Measurements from ENCODE around the gene ZFAND4.

Gene ZFAND4

DNA sequence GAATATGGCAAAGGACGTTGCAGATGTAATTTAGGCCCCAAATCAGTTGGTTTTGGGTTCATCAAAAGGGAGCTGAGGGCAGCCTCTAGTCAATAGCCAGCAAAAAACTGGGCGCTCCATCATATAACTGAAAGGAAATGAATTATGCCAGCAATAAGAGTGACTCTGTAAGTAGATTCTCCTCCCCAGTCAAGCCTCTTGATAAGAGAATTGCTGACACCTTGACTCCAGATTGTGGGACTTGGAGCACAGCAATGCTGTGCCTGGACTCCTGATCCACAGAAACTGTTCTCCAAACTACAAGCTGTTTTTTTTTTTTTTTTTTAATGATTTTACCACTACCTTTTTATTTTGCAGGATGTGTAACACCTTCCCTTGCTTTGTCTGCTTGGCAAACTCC lies 25.5 kb downstream of the ZFAND4 start:
- H3K4me3 ChIP-seq (ENCODE audit: low read length) = no peak overlapping the region
- DNase-seq (ENCODE audit: low read depth) = no peak
- TF ChIP-seq, protein P1, sequence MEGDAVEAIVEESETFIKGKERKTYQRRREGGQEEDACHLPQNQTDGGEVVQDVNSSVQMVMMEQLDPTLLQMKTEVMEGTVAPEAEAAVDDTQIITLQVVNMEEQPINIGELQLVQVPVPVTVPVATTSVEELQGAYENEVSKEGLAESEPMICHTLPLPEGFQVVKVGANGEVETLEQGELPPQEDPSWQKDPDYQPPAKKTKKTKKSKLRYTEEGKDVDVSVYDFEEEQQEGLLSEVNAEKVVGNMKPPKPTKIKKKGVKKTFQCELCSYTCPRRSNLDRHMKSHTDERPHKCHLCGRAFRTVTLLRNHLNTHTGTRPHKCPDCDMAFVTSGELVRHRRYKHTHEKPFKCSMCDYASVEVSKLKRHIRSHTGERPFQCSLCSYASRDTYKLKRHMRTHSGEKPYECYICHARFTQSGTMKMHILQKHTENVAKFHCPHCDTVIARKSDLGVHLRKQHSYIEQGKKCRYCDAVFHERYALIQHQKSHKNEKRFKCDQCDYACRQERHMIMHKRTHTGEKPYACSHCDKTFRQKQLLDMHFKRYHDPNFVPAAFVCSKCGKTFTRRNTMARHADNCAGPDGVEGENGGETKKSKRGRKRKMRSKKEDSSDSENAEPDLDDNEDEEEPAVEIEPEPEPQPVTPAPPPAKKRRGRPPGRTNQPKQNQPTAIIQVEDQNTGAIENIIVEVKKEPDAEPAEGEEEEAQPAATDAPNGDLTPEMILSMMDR (IDR thresholded peaks at IDR 0.05; ENCODE audit: insufficient read depth, low read depth, low read length, missing control alignments) = no peak

DNA sequence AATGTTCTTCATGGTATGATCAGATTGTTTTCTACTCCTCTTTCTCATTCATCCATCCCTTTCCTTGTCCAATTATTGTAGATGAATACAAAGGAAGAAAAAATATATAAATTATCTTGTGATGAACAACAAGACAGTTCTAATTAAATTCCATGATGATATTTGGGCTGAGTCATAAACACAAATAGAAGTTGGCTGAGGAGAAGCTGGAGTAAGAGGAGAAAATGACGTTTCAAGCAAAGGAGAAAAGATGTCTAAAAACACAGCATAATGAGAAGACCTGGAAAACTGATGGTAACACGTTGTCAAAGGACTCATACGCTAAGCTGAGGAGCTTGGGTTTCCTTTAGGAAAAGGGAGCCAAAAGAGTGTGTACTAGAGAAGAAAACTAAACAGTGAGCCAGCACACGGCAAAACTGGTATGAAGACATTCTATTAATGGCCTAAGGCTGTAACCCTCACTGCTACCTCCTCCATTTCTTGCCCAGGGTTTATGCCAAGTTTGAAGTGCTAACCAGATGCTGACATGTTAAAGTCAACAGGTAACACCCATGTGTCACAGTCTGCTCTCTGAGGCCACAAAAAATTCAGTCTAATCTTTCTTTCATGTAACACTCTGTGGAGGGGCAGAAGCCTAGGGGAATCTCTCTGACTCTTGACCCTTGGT lies 26.1 kb downstream of the ZFAND4 start:
- DNase-seq (ENCODE audit: low read depth) = peak; percentile 6
- H3K4me3 ChIP-seq (ENCODE audit: low read length) = no peak overlapping the region
- TF ChIP-seq, protein P1 (IDR thresholded peaks at IDR 0.05; ENCODE audit: insufficient read depth, low read depth, low read length, missing control alignments) = no peak

DNA sequence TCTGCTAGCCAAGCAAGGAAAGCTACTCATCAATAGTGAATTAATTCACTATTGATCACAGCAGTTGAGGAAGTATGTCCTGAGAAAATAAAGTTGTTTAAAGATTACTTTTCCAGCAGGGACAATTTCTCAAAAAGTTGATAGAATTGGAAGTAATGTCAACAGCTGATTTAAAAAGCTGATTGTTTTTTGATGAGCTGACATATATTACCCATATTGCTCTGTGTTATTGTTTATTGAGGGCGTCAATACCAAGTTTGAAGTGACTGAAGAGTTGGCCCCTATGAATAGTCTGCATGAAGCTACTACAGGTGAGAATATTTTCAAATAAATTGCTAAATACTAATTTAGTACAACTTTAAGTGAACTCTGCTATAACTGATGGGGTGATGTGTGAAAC lies 28.0 kb downstream of the ZFAND4 start:
- DNase-seq (ENCODE audit: low read depth) = no peak
- H3K4me3 ChIP-seq (ENCODE audit: low read length) = no peak overlapping the region
- TF ChIP-seq, protein P1 (IDR thresholded peaks at IDR 0.05; ENCODE audit: insufficient read depth, low read depth, low read length, missing control alignments) = no peak

DNA sequence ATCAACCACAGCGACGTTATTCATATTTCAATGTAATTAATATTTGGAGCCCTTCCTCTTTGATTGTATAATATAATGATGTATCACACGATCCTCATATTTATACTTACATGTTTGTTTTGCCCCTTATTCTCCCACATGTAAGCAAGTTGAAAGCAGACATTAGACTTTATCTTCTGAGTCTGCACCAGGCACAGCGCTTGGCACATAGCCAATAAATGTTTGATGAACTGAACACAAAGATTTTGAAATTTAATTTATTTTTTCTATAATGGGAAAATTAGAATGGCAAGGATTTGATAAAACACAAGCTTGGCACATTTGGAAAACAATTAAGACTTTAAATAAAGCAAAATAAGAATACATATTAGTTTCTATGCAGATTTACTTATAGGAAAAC lies 31.6 kb downstream of the ZFAND4 start:
- TF ChIP-seq, protein P1 (IDR thresholded peaks at IDR 0.05; ENCODE audit: insufficient read depth, low read depth, low read length, missing control alignments) = no peak
- no peak for DNase-seq (ENCODE audit: low read depth)
- H3K4me3 ChIP-seq (ENCODE audit: low read length) = no peak overlapping the region

DNA sequence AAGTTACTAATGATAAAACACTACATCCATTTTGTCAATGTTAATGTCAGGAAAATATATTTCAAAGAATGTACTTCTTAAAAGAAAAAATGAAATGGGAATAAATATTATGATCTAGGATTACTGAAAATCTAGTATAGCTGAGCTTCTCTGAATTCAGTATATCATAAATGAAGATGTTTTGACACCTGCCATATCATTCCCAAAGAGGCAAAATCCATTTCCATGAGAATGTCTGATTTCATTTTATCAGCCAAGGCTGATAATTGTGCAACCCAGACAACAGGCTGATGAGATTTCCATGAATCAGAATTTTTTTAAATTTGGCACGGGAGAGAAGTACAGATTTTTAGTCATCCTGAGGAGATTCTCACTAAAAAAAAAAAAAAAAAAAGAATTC lies 32.5 kb downstream of the ZFAND4 start:
- TF ChIP-seq, protein P1 (IDR thresholded peaks at IDR 0.05; ENCODE audit: insufficient read depth, low read depth, low read length, missing control alignments) = no peak
- H3K4me3 ChIP-seq (ENCODE audit: low read length) = no peak overlapping the region
- no peak for DNase-seq (ENCODE audit: low read depth)

DNA sequence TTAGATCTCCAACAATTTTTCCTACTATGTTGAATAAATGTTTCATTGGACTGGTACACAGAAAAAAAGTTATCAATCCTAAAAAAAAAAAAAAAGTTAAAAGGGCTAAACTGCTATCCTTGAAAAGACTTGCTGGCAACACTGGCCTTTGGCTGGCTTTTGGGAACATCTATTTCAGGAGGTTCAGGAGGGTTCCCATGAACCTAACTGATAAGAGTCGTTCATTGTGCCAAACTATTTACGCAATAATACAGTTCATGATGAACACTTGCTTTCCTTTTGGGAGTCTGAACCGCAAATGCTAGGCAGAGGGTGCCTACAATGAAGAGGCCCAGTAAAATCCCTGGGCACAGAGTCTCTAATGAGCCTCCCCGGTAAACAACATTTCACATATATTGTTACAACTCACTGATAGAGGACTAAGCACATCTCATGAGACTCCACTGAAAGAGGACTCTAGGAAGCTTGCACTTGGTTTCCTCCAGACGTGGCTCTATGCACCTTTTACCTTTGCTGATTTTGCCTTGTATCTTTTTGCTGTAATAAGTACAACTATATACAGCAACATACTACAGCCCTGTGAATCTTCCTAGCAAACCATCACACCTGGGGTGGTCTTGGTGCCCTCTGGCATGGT lies 45.0 kb downstream of the ZFAND4 start:
- TF ChIP-seq, protein P1 (IDR thresholded peaks at IDR 0.05; ENCODE audit: insufficient read depth, low read depth, low read length, missing control alignments) = no peak
- no peak overlapping the region for H3K4me3 ChIP-seq (ENCODE audit: low read length)
- DNase-seq (ENCODE audit: low read depth) = no peak

DNA sequence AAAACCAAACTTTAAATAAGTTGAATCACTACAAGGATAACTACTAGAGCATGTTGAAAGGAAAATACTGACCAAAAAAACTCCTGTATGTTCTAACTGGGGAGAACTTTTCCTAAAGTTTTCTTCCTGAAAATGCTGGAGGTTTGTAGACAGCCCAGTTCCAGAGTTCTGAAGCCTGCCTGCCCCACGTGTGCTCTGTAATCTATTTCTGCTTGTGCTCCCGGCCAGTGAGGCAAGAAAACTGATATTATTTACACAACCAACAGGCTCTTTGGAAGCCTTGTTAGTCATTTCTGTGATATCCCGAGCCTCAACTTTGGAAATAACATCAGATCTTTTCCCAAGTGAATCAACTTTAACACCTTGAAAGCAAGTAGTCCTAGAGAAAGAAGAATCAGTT lies 46.7 kb downstream of the ZFAND4 start:
- TF ChIP-seq, protein P1 (IDR thresholded peaks at IDR 0.05; ENCODE audit: insufficient read depth, low read depth, low read length, missing control alignments) = no peak
- H3K4me3 ChIP-seq (ENCODE audit: low read length) = no peak overlapping the region
- DNase-seq (ENCODE audit: low read depth) = no peak

All from epithelial cell of esophagus (primary cell).